Measurements from ENCODE around the gene CTNNBIP1. TPM values are rescaled to one million over a fixed set of nuclear protein-coding genes. Genes with fewer than 3 reads are reported as not detected.
A peak's percentile ranks its signal among the peaks of the same experiment; 100 is the strongest.

Gene CTNNBIP1
- total and polyA plus RNA-seq, 9 of the 15 experiments (the other 6 are each of a cell fraction or from before 2014, with no cell fraction given), result 0.65 to 29.2 (median 14.7) TPM

GRCh38 chr1:9910423-9911178 is 532 bp upstream of the CTNNBIP1 start (continued):
- TF ChIP-seq CREBBP (IDR thresholded peaks at IDR 0.05; ENCODE audit: low read depth, low read length), result no peak
- TF ChIP-seq ZNF232 (CRISPR knock-in tag; IDR thresholded peaks at IDR 0.05), result no peak
- TF ChIP-seq E4F1 (CRISPR knock-in tag; IDR thresholded peaks at IDR 0.05; ENCODE audit: borderline replicate concordance), result no peak
- peak; percentile 46; the same call in 1 of the 2 replicates for TF ChIP-seq NFXL1 (CRISPR knock-in tag; IDR thresholded peaks at IDR 0.05)
- no peak for TF ChIP-seq ZNF347 (CRISPR knock-in tag; IDR thresholded peaks at IDR 0.05; ENCODE audit: low read depth)
- no peak for TF ChIP-seq ZNF507 (tag; conservative IDR thresholded peaks at IDR 0.05)
- no peak for TF ChIP-seq SETDB1 (IDR thresholded peaks at IDR 0.05; ENCODE audit: low read length)
- TF ChIP-seq FUS (optimal IDR thresholded peaks at IDR 0.05; ENCODE audit: low read depth, low read length), result no peak
- peak in 1 of 2 experiments; percentile 65; a peak in 1 of 4 replicates for TF ChIP-seq ARNT (IDR thresholded peaks at IDR 0.05)
- TF ChIP-seq ZNF224 (CRISPR knock-in tag; IDR thresholded peaks at IDR 0.05), result no peak
- TF ChIP-seq NELFE (IDR thresholded peaks at IDR 0.05; ENCODE audit: insufficient read depth, insufficient read length), result no peak
- no peak for TF ChIP-seq ZNF121 (CRISPR knock-in tag; conservative IDR thresholded peaks at IDR 0.05)
- no peak for TF ChIP-seq FOXJ3 (CRISPR knock-in tag; IDR thresholded peaks at IDR 0.05)
- peak; percentile 65 for TF ChIP-seq USF1 (CRISPR knock-in tag; IDR thresholded peaks at IDR 0.05)
- peak; percentile 81; the same call in 1 of the 2 replicates for TF ChIP-seq MBD2 (IDR thresholded peaks at IDR 0.05; ENCODE audit: borderline replicate concordance, low read depth)
- TF ChIP-seq ZBTB7A (IDR thresholded peaks at IDR 0.05; ENCODE audit: borderline replicate concordance, control insufficient read depth, low read depth, low read length), result peak; percentile 13; the same call in 1 of the 2 replicates
- TF ChIP-seq RERE (CRISPR knock-in tag; IDR thresholded peaks at IDR 0.05; ENCODE audit: borderline replicate concordance), result no peak
- TF ChIP-seq ZBTB34 (CRISPR knock-in tag; IDR thresholded peaks at IDR 0.05), result no peak
